Activated CD8-positive, alpha-beta T cell treated with anti-CD3 and anti-CD28 coated beads, Interleukin-2, amount 10 ng/mL, durations not matched to agents 7 days and 5 days (primary cell): Measurements from ENCODE around the gene AMER3. TPM values are rescaled to one million over a fixed set of nuclear protein-coding genes. Genes with fewer than 3 reads are reported as not detected.

Source experiments
- ATAC-seq: fragments of 150-1000 bp; cut with Tn5 transposase; one replicate; pipeline ENCODE4 v1.10.0; 2021; ENCODE audit warnings: moderate library complexity
- CTCF ChIA-PET: fragments of 350-600 bp; sonication (Branson Sonifier 250); formaldehyde crosslinking; loops from one replicate; lab custom pipeline; 2021; ENCODE audit warnings: antibody characterized with exemption; lab: Charles Lee
- POLR2A ChIA-PET: fragments of 350-600 bp; sonication (Branson Sonifier 250); formaldehyde crosslinking; loops from one replicate; lab custom pipeline; 2021; ENCODE audit warnings: antibody characterized with exemption; lab: Charles Lee
- DNase-seq: peaks from one replicate; pipeline ENCODE4 v3.0.0-alpha.2; 2020
- H3K27ac Mint-ChIP-seq: one replicate; pipeline ENCODE4 v1.8.0; 2021; ENCODE audit warnings: mild to moderate bottlenecking, mixed read lengths
- H3K27me3 Mint-ChIP-seq: one replicate; pipeline ENCODE4 v1.8.0; 2021; ENCODE audit warnings: low read depth, mixed read lengths
- H3K36me3 Mint-ChIP-seq: one replicate; pipeline ENCODE4 v1.8.0; 2021; ENCODE audit warnings: low read depth, mixed read lengths
- H3K4me1 Mint-ChIP-seq: one replicate; pipeline ENCODE4 v1.8.0; 2021; ENCODE audit warnings: low read depth, mixed read lengths
- H3K4me3 Mint-ChIP-seq: one replicate; pipeline ENCODE4 v1.8.0; 2021; ENCODE audit warnings: mild to moderate bottlenecking, mixed read lengths
- H3K9me3 Mint-ChIP-seq: one replicate; pipeline ENCODE4 v1.8.0; 2022; ENCODE audit warnings: mixed read lengths; ENCODE audit not compliant: insufficient read depth
- total RNA-seq, 2 experiments: library from RNA; stranded (reverse); gene quantifications; one replicate each; pipeline ENCODE4 v1.2.3, GENCODE V29; 2021

AMER3 gene
- total RNA-seq, 2 experiments from 2014 or later: not detected

GRCh38 chr2:130796290-130796689 is 41.0 kb downstream of the AMER3 start:
- Mint-ChIP-seq H3K27ac (no peak overlapping the region), H3K4me1 (peaks cover 14% of the 10 kb centered on the region)
- no peak for ATAC-seq

GRCh38 chr2:130797493-130798435 is 42.4 kb downstream of the AMER3 start:
- no peaks in the 10 kb centered on the region for H3K9me3 Mint-ChIP-seq
- POLR2A ChIA-PET: interaction anchor here (1.0 kb wide), 1 partner anchor 76 kb away, joined by 14 read pairs; no protein-coding TSS in a partner anchor
- no peaks in the 10 kb centered on the region for H3K36me3 Mint-ChIP-seq
- CTCF ChIA-PET: interaction anchor here (0.6 to 7.2 kb wide), 33 partner anchors 9 to 309 kb away, joined by 3 to 164 read pairs (median 4); partner anchors contain the start of gene ARHGEF4
- peak; percentile 95 for ATAC-seq
- H3K27ac Mint-ChIP-seq: peak overlapping the region; percentile 49
- H3K4me1 Mint-ChIP-seq: peaks cover 14% of the 10 kb centered on the region
- peak overlapping the region; percentile 67 for H3K4me3 Mint-ChIP-seq
- DNase-seq: peak; percentile 94
- H3K27me3 Mint-ChIP-seq: peaks cover 8% of the 10 kb centered on the region

More at GRCh38 chr2:130796290-130796689, 41.0 kb downstream of the AMER3 start:
- Mint-ChIP-seq H3K36me3 (no peaks in the 10 kb centered on the region), H3K9me3 (no peaks in the 10 kb centered on the region), H3K27me3 (peaks cover 11% of the 10 kb centered on the region), H3K4me3 (no peak overlapping the region)
- ChIA-PET CTCF (interaction anchor here (0.9 to 7.2 kb wide), 5 partner anchors 68 to 126 kb away, joined by 3 to 164 read pairs (median 8); no protein-coding TSS in a partner anchor), POLR2A (no interaction called here)
- peak; percentile 33 for DNase-seq

GRCh38 chr2:130798472-130799218 is 43.3 kb downstream of the AMER3 start:
- DNase-seq (no peak), ATAC-seq (no peak)
- POLR2A ChIA-PET: no interaction called here
- Mint-ChIP-seq H3K27me3 (peaks cover 6% of the 10 kb centered on the region), H3K9me3 (no peaks in the 10 kb centered on the region), H3K4me3 (peak overlapping the region; percentile 67), H3K27ac (no peak overlapping the region), H3K4me1 (peaks cover 14% of the 10 kb centered on the region), H3K36me3 (no peaks in the 10 kb centered on the region)
- CTCF ChIA-PET: interaction anchor here (1.1 to 7.2 kb wide), 5 partner anchors 23 to 875 kb away, joined by 3 to 164 read pairs (median 6); no protein-coding TSS in a partner anchor

GRCh38 chr2:130799295-130799694 is 44.0 kb downstream of the AMER3 start:
- Mint-ChIP-seq H3K4me1 (peaks cover 14% of the 10 kb centered on the region), H3K4me3 (peak overlapping the region; percentile 2), H3K36me3 (no peaks in the 10 kb centered on the region), H3K27me3 (peaks cover 6% of the 10 kb centered on the region), H3K9me3 (no peaks in the 10 kb centered on the region), H3K27ac (no peak overlapping the region)
- ChIA-PET POLR2A (interaction anchor here (0.6 kb wide), 1 partner anchor 404 kb away, joined by 4 read pairs; no protein-coding TSS in a partner anchor), CTCF (interaction anchor here (1.1 to 7.2 kb wide), 5 partner anchors 22 to 875 kb away, joined by 3 to 164 read pairs (median 6); no protein-coding TSS in a partner anchor)
- DNase-seq (no peak), ATAC-seq (no peak)

- Mint-ChIP-seq H3K36me3 (no peaks in the 10 kb centered on the region), H3K4me1 (peaks cover 15% of the 10 kb centered on the region), H3K4me3 (no peak overlapping the region), H3K27ac (no peak overlapping the region), H3K27me3 (peaks cover 11% of the 10 kb centered on the region), H3K9me3 (no peaks in the 10 kb centered on the region)
- DNase-seq (no peak), ATAC-seq (no peak)
- CTCF ChIA-PET: no interaction called here
- POLR2A ChIA-PET: no interaction called here
Observed at GRCh38 chr2:130805613-130806012, 50.3 kb downstream of the AMER3 start.

- Mint-ChIP-seq H3K36me3 (no peaks in the 10 kb centered on the region), H3K4me3 (no peak overlapping the region), H3K9me3 (no peaks in the 10 kb centered on the region), H3K27ac (no peak overlapping the region), H3K4me1 (peaks cover 15% of the 10 kb centered on the region), H3K27me3 (peaks cover 17% of the 10 kb centered on the region)
- DNase-seq (no peak), ATAC-seq (no peak)
- ChIA-PET POLR2A (no interaction called here), CTCF (no interaction called here)
Observed at GRCh38 chr2:130806370-130806769, 51.0 kb downstream of the AMER3 start.

GRCh38 chr2:130807659-130808385 is 52.5 kb downstream of the AMER3 start:
- H3K27ac Mint-ChIP-seq: no peak overlapping the region
- POLR2A ChIA-PET: no interaction called here
- H3K4me1 Mint-ChIP-seq: peaks cover 15% of the 10 kb centered on the region
- peaks cover 25% of the 10 kb centered on the region for H3K27me3 Mint-ChIP-seq
- H3K4me3 Mint-ChIP-seq: no peak overlapping the region
- H3K36me3 Mint-ChIP-seq: no peaks in the 10 kb centered on the region
- H3K9me3 Mint-ChIP-seq: no peaks in the 10 kb centered on the region
- CTCF ChIA-PET: no interaction called here
- no peak for DNase-seq
- ATAC-seq: no peak

GRCh38 chr2:130808482-130809268 is 53.3 kb downstream of the AMER3 start:
- Mint-ChIP-seq H3K36me3 (no peaks in the 10 kb centered on the region), H3K4me1 (peaks cover 15% of the 10 kb centered on the region), H3K27me3 (peaks cover 25% of the 10 kb centered on the region), H3K4me3 (no peak overlapping the region), H3K27ac (no peak overlapping the region), H3K9me3 (no peaks in the 10 kb centered on the region)
- DNase-seq (no peak), ATAC-seq (no peak)
- POLR2A ChIA-PET: no interaction called here
- CTCF ChIA-PET: interaction anchor here (2.2 kb wide), 1 partner anchor 11 kb away, joined by 6 read pairs; no protein-coding TSS in a partner anchor

- H3K27ac Mint-ChIP-seq: no peak overlapping the region
- H3K9me3 Mint-ChIP-seq: no peaks in the 10 kb centered on the region
- peaks cover 25% of the 10 kb centered on the region for H3K27me3 Mint-ChIP-seq
- H3K36me3 Mint-ChIP-seq: no peaks in the 10 kb centered on the region
- no peak overlapping the region for H3K4me3 Mint-ChIP-seq
- ChIA-PET POLR2A (no interaction called here), CTCF (interaction anchor here (2.2 kb wide), 1 partner anchor 13 kb away, joined by 6 read pairs; no protein-coding TSS in a partner anchor)
- ATAC-seq (no peak), DNase-seq (no peak)
- H3K4me1 Mint-ChIP-seq: peaks cover 13% of the 10 kb centered on the region
Observed at GRCh38 chr2:130810490-130810889, 55.1 kb downstream of the AMER3 start.

GRCh38 chr2:130813722-130814121 is 58.4 kb downstream of the AMER3 start:
- H3K27me3 Mint-ChIP-seq: peaks cover 27% of the 10 kb centered on the region
- H3K27ac Mint-ChIP-seq: no peak overlapping the region
- H3K36me3 Mint-ChIP-seq: no peaks in the 10 kb centered on the region
- DNase-seq (no peak), ATAC-seq (no peak)
- H3K9me3 Mint-ChIP-seq: no peaks in the 10 kb centered on the region
- POLR2A ChIA-PET: no interaction called here
- peaks cover 3% of the 10 kb centered on the region for H3K4me1 Mint-ChIP-seq
- CTCF ChIA-PET: no interaction called here
- H3K4me3 Mint-ChIP-seq: no peak overlapping the region
